NB4 (cell line): ENCODE results near the gene CHIA.

Experiments used
- CTCF ChIP-seq: IDR thresholded peaks from one replicate; pipeline ENCODE4 v1.5.1; 2012; ENCODE audit warnings: low read depth, low read length
- MAX ChIP-seq: IDR thresholded peaks from 2 replicates; pipeline ENCODE4 v1.6.1; 2011; ENCODE audit warnings: low read depth, low read length
- POLR2A ChIP-seq: IDR thresholded peaks from 2 replicates; pipeline ENCODE4 v1.6.1; 2011; ENCODE audit warnings: mild to moderate bottlenecking; ENCODE audit not compliant: insufficient read length; ENCODE audit errors: extremely low read depth

GRCh38 chr1:111290630-111291029 lies at the start of gene CHIA:
- no peak for TF ChIP-seq POLR2A
- TF ChIP-seq CTCF: no peak
- TF ChIP-seq MAX: no peak
